ENCODE results near the gene PRKAB2.
"Not testable (repeated sequence)": the region's sequence is repeated elsewhere in the genome, so short reads cannot be mapped to it uniquely, and the experiment has no call there.

Gene PRKAB2

DNA sequence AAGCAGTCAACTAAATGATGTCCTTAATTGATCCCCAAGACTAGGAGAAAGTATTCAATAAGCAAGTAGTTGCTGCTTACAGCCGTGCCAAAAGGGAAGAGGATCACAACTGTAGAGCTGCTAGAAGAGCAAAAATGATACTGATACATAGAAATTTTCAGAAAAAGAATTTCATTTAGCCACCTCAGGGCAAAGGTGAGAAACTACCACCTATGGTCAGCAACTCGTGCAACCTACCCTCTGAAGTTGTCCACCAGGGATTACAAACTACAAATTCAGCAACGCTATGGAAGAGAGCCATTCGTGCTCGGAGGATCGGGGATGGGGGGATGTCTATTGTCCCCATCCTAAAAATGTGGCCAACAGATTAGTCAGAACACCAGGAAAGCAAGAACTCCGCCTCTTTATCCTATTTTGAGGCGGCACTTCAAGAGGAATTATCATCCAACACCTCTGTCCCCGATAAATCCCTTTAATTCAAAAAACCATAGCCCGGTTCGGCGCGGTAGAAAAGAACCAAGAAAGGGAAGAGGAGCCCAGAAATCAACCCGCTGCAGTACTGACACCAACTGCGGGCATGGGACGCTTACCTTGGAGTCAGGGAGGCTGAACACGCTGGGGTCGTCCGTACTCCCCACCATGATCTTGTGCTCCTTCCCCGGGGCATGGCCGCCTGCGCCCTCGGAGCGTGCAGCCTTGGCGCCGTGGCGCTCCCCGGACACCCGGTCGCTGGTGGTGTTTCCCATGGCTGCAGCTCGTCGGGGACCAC, 687 bp downstream of the PRKAB2 start:
- DNase-seq, result no peak

GRCh38 chr1:147169840-147170674, 2.2 kb downstream of the PRKAB2 start:
- DNase-seq, result no peak

- no peak for DNase-seq
Measured at GRCh38 chr1:147169171-147169570, 3.1 kb downstream of the PRKAB2 start.

- DNase-seq, result no peak
Measured at GRCh38 chr1:147168626-147169058, 3.6 kb downstream of the PRKAB2 start.

GRCh38 chr1:147167365-147167764, 4.9 kb downstream of the PRKAB2 start:
- DNase-seq, result no peak

DNA sequence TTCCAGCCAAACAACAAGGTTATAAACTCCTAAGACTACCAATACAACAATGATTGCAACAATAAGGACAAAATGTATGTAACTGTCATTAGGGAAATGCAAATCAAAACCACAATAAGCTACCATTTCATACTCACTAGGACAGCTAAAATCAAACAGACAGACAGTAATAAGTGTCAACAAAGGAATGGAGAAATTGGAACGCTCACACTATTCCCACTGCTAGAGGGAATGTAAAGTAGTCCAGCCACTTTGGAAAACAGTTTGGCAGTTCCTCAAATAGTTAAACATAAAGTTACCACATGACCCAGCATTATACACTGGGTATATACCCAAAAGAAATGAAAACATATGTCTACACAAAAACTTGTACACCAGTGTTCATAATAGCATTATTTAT, 9.3 kb downstream of the PRKAB2 start:
- DNase-seq, result no peak

DNA sequence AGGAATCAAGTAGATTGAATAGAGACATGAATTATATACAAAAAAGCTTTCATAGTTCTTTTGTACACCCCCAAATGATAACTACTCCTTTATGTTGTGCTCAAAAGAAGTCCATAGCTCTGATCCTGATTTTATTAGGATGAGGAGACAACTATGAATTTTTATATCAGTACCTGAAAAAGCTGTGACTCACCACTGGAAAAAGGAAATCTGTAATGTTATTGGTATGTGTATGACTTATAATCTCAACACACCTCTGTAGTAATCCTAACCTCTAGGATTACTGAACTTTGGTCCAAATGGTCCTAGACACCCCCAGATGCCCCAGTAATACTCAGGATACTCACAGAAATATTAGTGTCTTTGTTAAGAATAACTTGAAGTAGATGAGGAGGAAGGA, 10.2 kb downstream of the PRKAB2 start:
- no peak for DNase-seq

DNA sequence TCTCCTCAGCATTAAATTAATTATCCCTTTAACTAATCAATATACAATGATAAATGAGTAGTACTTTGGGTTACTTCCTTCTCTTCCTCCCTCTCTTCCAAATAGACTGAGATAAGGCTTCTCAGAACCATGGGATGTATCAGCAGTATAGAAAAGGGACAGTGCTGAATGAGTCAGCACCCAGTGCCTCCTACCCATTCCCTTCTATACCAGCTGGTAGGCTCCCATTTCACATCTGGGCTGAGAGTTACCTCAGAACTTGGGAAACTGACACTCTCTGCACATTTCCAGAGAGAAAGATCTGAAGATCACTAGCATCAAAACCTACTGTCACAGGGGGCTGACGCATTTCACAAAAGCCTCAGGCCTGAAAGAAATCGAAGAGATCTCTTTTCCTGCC, 15.2 kb downstream of the PRKAB2 start:
- DNase-seq, result not testable (repeated sequence)

GRCh38 chr1:147156642-147157041, 15.6 kb downstream of the PRKAB2 start:
- DNase-seq, result no peak

DNA sequence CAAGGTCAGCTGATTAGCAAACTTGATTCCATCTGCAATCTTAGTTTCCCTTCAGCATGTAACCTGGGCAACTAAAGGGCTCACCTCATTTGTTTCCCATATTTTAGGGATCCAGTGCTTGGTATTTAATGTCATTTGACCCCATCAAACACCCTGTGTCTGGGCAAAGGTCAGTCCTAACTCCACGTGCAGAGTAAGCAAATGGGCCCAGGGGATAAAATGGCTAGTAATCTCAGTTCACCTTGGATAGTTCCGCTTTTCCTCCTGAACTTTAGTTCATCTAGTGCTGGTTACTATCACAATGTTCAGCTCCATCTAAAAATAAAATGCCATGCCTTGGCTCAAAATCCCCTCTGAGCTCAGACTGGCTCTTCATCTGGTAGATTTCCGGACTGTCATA, 19.5 kb downstream of the PRKAB2 start:
- DNase-seq, result no peak

DNA sequence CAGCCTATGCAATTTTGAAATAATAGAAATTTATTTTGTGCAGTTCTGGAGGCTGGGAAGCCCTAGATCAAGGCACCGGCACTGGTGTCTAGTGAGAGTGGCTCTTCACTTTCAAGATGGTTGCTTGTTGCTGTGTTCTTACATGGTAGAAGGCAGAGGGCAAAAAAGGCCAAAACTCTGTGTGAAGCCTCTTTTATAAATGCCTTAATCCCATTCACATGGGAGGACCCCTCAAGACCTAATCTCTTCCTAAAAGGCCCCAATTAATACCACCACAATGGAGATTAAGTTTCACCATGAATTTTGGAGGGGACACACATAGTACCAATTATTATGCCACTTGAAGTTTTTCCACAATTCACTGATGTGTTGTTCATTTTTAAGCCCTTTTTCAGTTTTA, 21.0 kb downstream of the PRKAB2 start:
- no peak for DNase-seq

DNA sequence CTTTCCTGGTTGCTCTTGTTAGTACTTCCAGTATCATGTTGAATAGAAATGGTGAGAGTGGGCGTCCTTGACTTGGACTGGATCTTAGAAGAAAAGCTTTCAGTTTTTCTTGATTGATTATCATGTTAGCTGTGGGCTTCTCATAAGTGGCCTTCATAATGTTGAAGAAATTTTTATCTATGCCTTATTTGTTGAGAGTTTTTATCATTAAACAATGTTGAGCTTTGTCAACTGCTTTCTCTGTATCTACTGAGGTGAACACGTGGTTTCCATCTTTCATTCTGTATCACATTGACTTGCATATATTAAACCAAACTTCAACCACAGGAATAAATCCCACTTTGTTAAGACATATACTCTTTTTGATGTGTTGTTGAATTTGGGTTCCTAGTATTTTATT, 29.4 kb downstream of the PRKAB2 start:
- no peak for DNase-seq

DNA sequence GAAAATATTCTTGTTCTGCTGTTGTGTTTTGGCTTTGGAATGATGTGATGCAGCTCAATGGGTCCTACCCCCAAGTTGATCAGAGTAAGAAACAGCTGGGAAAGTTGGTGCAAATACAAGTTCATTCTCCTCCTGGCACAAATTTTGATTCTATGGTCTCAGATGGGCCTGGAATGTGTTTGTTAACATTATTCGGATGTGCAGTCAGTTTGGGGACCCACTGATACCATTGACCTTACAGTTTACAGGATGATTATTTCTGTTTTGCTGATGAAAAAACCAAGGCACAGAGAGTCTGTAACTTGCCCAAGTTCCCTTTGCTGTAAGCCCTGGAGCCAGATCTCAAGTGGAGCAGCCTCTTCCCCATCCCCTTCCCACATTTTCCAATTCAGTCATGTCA, 41.5 kb downstream of the PRKAB2 start:
- not testable (repeated sequence) for DNase-seq

GRCh38 chr1:147129116-147129873, 43.0 kb downstream of the PRKAB2 start:
- no peak for DNase-seq

DNA sequence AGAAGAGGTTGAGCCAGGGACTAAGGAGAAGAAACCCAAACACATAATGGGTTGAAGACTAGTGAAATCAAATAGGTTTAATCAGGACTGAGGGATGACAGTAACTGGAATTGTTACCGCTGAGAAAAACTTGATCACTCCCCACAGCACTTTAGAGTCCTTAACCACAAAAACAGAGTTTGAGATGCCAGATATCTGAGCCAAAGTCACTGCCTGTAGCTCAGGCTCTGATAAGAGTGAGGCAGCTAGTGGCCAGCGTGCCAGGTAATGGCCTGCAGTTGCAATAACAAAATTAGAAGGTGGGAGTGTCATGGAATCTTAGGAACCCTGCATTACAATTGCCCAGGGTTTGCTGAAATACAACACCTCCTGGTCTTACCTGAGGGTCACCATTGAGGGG, 48.0 kb downstream of the PRKAB2 start:
- DNase-seq, result no peak

DNA sequence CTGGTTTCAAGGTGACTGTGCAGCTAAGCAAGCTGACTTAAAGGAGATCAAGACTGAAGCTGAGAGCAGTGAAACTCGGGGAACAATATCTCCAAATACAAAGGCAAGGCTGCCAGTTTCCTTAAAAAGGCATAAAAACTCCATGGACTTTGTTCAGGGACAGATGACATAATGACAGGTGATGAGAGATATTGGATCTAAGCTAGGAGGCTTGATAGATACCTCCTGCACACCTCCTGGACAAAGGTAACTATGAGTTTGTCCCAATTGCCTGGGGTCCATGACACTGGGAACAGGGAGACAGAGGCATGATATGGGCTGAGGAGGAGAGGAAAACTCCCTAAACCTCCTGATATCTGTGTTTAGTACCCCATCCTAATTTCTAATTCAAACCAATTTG, 55.2 kb downstream of the PRKAB2 start:
- DNase-seq, result no peak

DNA sequence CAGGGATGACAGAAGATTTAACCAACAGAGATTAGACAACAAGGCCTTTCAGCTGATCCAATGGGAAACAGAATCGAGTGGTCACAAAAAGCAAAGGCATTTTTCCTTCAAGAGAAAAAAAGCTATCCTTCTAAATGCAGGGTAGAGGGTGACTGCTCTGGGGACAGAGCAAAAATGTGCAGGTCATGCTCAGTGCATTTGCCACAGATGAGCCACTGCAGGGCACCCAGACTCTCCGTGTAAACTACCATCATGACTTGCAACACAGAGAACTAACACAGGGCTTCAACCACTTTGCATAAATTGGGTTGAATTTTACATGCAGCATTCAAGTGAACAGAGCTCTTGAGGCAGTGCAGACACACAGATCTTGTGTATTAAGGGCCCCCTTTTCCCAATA, 56.8 kb downstream of the PRKAB2 start:
- DNase-seq, result no peak

- not testable (repeated sequence) for DNase-seq
Measured at GRCh38 chr1:147115079-147115478, 57.2 kb downstream of the PRKAB2 start.

- not testable (repeated sequence) for DNase-seq
Measured at GRCh38 chr1:147114353-147114752, 57.9 kb downstream of the PRKAB2 start.

DNA sequence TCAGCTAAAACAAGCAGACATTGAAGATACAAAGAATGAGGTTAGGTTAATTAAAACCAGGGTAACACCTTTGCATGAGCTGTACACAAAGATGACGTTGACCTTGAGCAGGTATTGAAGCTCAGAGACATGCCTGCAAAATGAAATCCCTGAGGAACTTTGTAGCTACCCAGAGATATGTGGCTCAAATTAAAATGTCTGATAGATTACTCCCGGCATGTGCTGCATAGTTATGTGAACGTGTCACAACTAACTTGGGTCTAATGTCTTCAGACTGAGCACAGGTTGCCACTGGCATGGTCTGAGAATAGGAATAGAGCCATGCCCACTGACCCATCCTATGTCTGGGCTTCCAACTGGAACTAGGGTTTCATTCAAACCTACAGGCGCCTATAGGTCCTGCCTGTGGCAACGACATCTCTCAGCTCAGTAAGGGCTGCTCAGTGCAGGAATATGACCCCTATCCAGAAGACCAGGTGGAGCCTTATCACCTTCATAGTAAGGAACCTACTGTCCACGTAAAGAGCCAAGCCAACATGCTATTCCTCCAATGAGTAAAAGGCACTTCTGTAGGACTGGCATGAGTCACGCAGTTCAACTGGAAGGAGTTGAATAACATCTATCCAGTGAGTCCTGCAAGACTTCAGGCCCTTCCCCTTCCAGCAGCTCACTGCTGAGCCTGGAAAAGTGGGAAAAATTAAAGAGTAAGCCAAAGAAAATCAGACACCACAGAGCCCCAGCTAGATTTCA, 60.7 kb downstream of the PRKAB2 start:
- DNase-seq, result no peak

DNA sequence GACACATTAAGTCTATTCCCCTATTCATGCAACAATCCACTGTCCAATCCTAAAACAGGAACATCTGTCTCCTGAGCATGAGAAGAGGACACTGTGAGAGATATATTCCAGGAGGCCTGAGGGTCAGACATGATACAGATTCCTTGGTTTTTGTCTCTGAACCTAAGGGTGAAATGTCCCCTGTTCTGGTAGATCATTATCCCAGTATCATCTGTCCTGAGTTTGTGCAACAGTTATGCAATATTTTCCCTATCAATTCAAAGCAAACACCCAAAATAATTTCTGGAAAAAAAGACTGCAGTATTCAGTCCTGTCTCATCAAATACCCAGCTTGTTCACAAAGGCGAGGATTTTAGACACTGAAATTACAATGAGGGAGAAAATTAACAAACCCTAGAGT, 61.4 kb downstream of the PRKAB2 start:
- DNase-seq, result no peak

DNA sequence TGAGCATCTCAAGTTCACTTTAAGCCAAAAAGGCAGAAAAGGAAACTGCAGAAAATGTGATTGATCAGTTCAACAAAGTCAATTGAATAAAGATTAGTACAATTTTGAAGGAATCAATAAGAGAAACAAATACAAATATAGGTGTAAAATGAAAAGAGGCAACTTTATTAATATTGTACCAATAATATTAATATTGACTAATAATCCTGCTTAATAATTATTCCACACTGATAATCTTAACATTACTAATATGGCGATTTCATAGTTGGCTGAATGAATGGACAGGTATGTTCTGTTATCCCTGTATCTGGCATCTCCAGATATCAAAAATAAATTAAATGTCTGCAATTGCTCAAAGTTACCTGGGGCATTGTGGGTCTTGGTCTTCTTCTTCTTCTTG, 61.8 kb downstream of the PRKAB2 start:
- no peak for DNase-seq

DNA sequence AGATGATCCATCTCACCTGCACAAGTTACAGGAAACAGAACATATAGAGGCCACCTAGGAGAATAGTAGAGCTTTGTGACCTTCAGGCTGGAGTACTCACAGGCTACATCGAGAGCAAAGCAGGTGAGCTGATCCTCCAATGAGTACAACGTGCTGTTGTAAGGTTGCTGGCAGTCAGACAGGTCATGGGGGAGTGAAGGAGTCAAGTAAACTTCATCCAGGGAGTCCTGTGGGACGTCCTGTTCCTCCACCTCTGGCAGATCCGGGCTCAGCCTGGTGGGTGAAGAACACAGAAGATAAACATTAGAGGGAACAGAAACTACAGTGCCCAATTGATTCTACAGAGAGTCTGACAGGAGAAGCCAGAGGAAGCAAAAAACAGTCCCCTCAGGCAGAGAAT, 62.5 kb downstream of the PRKAB2 start:
- DNase-seq, result no peak
